Neural cell (in vitro differentiated cells): ENCODE data around the gene TPD52L1. TPM values are rescaled to one million over a fixed set of nuclear protein-coding genes. Genes with fewer than 3 reads are reported as not detected.

Experiments used
- H2AFZ ChIP-seq: fragments of 200-600, 300-800 bp; sonication (generic), shearing (Covaris generic); 2 replicates; pipeline ENCODE4 v1.6.0; 2014; ENCODE audit warnings: low read depth, mild to moderate bottlenecking, antibody characterized with exemption, low read length, moderate library complexity
- H3F3A ChIP-seq: fragments of 200-600 bp; shearing (Covaris generic); 2 replicates; pipeline ENCODE4 v1.6.1; 2016; ENCODE audit warnings: mild to moderate bottlenecking, moderate library complexity, mixed read lengths, antibody characterized with exemption, low read length; ENCODE audit not compliant: insufficient read depth, poor library complexity, severe bottlenecking
- H3K27ac ChIP-seq: fragments of 200-600, 300-800 bp; sonication (generic), shearing (Covaris generic); 2 replicates; pipeline ENCODE4 v1.5.1; 2014; ENCODE audit warnings: mild to moderate bottlenecking, low read length, moderate library complexity
- H3K27me3 ChIP-seq: fragments of 300-800, 200-600 bp; sonication (generic), shearing (Covaris generic); 2 replicates; pipeline ENCODE4 v1.6.0; 2014; ENCODE audit warnings: mild to moderate bottlenecking, low read depth, low read length, moderate library complexity; ENCODE audit not compliant: insufficient read depth
- H3K36me3 ChIP-seq: fragments of 300-800, 200-600 bp; sonication (generic), shearing (Covaris generic); 2 replicates; pipeline ENCODE4 v1.5.1; 2014; ENCODE audit warnings: mild to moderate bottlenecking, antibody characterized with exemption, low read length, moderate library complexity; ENCODE audit not compliant: insufficient read depth
- H3K4me2 ChIP-seq: fragments of 300-800, 200-600 bp; sonication (generic), shearing (Covaris generic); 2 replicates; pipeline ENCODE4 v1.6.0; 2014; ENCODE audit warnings: mild to moderate bottlenecking, low read length
- H3K4me3 ChIP-seq: fragments of 300-800, 200-600 bp; sonication (generic), shearing (Covaris generic); 2 replicates; pipeline ENCODE4 v1.5.1; 2014; ENCODE audit warnings: mild to moderate bottlenecking, low read length, moderate library complexity
- H3K79me2 ChIP-seq: fragments of 200-600 bp; shearing (Covaris generic); replicated peaks from 2 replicates; pipeline ENCODE4 v1.6.0; 2014; ENCODE audit warnings: mild to moderate bottlenecking, low read length, moderate library complexity; ENCODE audit not compliant: insufficient read depth
- H3K9ac ChIP-seq: fragments of 300-800, 200-600 bp; sonication (generic), shearing (Covaris generic); 2 replicates; pipeline ENCODE4 v1.6.1; 2016; ENCODE audit warnings: mild to moderate bottlenecking, low read length, mixed read lengths
- H3K9me2 ChIP-seq: fragments of 200-600 bp; shearing (Covaris generic); 2 replicates; pipeline ENCODE4 v1.6.1; 2016; ENCODE audit warnings: mild to moderate bottlenecking, low read length, mixed read lengths; ENCODE audit not compliant: insufficient read depth
- H3K9me3 ChIP-seq: fragments of 200-600, 300-800 bp; sonication (generic), shearing (Covaris generic); 2 replicates; pipeline ENCODE4 v1.6.1; 2016; ENCODE audit warnings: mild to moderate bottlenecking, mixed run types, low read length, moderate library complexity, mixed read lengths
- H4K20me1 ChIP-seq: fragments of 200-600 bp; shearing (Covaris generic); 2 replicates; pipeline ENCODE4 v1.6.1; 2016; ENCODE audit warnings: mild to moderate bottlenecking, mixed run types; ENCODE audit not compliant: insufficient read depth
- EP300 ChIP-seq: fragments of 450-650 bp; conservative IDR thresholded peaks from 2 replicates; pipeline ENCODE4 v1.6.1; 2014; ENCODE audit warnings: antibody characterized with exemption, mild to moderate bottlenecking, moderate library complexity; ENCODE audit not compliant: poor library complexity, severe bottlenecking
- EZH2 ChIP-seq: fragments of 200-600, 300-800 bp; shearing (Covaris generic), sonication (generic); IDR thresholded peaks from 2 replicates; pipeline ENCODE4 v1.6.1; 2014; ENCODE audit warnings: antibody characterized with exemption, low read length, borderline replicate concordance, mild to moderate bottlenecking; ENCODE audit not compliant: insufficient read depth, poor library complexity, severe bottlenecking
- MXI1 ChIP-seq: fragments of 450-650 bp; conservative IDR thresholded peaks from 2 replicates; pipeline ENCODE4 v1.6.1; 2014; ENCODE audit warnings: antibody characterized with exemption, mild to moderate bottlenecking; ENCODE audit not compliant: poor library complexity, severe bottlenecking
- POLR2AphosphoS5 ChIP-seq: IDR thresholded peaks from 2 replicates; pipeline ENCODE4 v1.6.1; 2012
- RAD21 ChIP-seq: fragments of 450-650 bp; conservative IDR thresholded peaks from 2 replicates; pipeline ENCODE4 v1.6.1; 2014; ENCODE audit warnings: antibody characterized with exemption, mild to moderate bottlenecking, moderate library complexity
- REST ChIP-seq: IDR thresholded peaks from 2 replicates; pipeline ENCODE4 v1.6.1; 2012; ENCODE audit warnings: borderline replicate concordance
- SMC3 ChIP-seq: fragments of 450-650 bp; conservative IDR thresholded peaks from 2 replicates; pipeline ENCODE4 v1.6.1; 2014; ENCODE audit warnings: antibody characterized with exemption, mild to moderate bottlenecking, moderate library complexity; ENCODE audit not compliant: poor library complexity
- TAF1 ChIP-seq: IDR thresholded peaks from 2 replicates; pipeline ENCODE4 v1.6.1; 2012; ENCODE audit warnings: low read depth
- polyA plus RNA-seq: library from polyadenylated mRNA; depleted of rRNA; stranded (reverse); fragments of >200 nt; gene quantifications from 2 replicates; pipeline ENCODE4 v1.2.3, GENCODE V29; 2014
- TF ChIP-seq, protein P1 (sequence below): fragments of 450-650 bp; IDR thresholded peaks from 2 replicates; pipeline ENCODE4 v1.5.1; 2014; ENCODE audit warnings: antibody characterized with exemption, mild to moderate bottlenecking, moderate library complexity; ENCODE audit not compliant: poor library complexity, severe bottlenecking

The TPD52L1 gene
- polyA plus RNA-seq, 1 donor from 2014 or later = 8.9 TPM

GRCh38 chr6:125303512-125303854 is 149.9 kb downstream of the TPD52L1 start:
- Histone ChIP-seq H3K9me2 (no peaks in the 10 kb centered on the region), H3K27me3 (no peaks in the 10 kb centered on the region), H3K9me3 (no peaks in the 10 kb centered on the region), H3F3A (no peaks in the 10 kb centered on the region), H3K9ac (no peak overlapping the region), H3K4me2 (no peak overlapping the region), H4K20me1 (no peaks in the 10 kb centered on the region), H3K79me2 (no peaks in the 10 kb centered on the region), H2AFZ (no peak overlapping the region), H3K36me3 (no peaks in the 10 kb centered on the region), H3K27ac (no peak overlapping the region), H3K4me3 (no peak overlapping the region)
- no peak for TF ChIP-seq POLR2AphosphoS5
- TF ChIP-seq, protein P1, sequence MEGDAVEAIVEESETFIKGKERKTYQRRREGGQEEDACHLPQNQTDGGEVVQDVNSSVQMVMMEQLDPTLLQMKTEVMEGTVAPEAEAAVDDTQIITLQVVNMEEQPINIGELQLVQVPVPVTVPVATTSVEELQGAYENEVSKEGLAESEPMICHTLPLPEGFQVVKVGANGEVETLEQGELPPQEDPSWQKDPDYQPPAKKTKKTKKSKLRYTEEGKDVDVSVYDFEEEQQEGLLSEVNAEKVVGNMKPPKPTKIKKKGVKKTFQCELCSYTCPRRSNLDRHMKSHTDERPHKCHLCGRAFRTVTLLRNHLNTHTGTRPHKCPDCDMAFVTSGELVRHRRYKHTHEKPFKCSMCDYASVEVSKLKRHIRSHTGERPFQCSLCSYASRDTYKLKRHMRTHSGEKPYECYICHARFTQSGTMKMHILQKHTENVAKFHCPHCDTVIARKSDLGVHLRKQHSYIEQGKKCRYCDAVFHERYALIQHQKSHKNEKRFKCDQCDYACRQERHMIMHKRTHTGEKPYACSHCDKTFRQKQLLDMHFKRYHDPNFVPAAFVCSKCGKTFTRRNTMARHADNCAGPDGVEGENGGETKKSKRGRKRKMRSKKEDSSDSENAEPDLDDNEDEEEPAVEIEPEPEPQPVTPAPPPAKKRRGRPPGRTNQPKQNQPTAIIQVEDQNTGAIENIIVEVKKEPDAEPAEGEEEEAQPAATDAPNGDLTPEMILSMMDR = no peak
- TF ChIP-seq TAF1 = no peak
- TF ChIP-seq MXI1 = no peak

- Histone ChIP-seq H3K4me3 (no peak overlapping the region), H3K9me3 (no peaks in the 10 kb centered on the region), H3K36me3 (no peaks in the 10 kb centered on the region), H4K20me1 (no peaks in the 10 kb centered on the region), H3K27me3 (no peaks in the 10 kb centered on the region), H2AFZ (no peak overlapping the region), H3F3A (no peaks in the 10 kb centered on the region), H3K9me2 (no peaks in the 10 kb centered on the region), H3K4me2 (no peak overlapping the region), H3K9ac (no peak overlapping the region), H3K27ac (no peak overlapping the region), H3K79me2 (no peaks in the 10 kb centered on the region)
- TF ChIP-seq EZH2 (no peak), RAD21 (no peak), EP300 (no peak), SMC3 (no peak), TAF1 (no peak), REST (no peak), MXI1 (no peak), POLR2AphosphoS5 (no peak)
- TF ChIP-seq, protein P1 = no peak
Observed at GRCh38 chr6:125304970-125305660, 151.5 kb downstream of the TPD52L1 start.
